NCI-H748 treated with DMSO at 0.1 percent for 48 hours (cell line): ENCODE results near the gene NCAPG2.
"Not testable (repeated sequence)": the region's sequence is repeated elsewhere in the genome, so short reads cannot be mapped to it uniquely, and the experiment has no call there.

Experiments used
- DNase-seq: peaks from one replicate; lab custom pipeline; 2025; lab: John Stamatoyannopoulos, UW

The NCAPG2 gene

GRCh38 chr7:158626289-158626688, 78.3 kb downstream of the NCAPG2 start:
- DNase-seq, result not testable (repeated sequence)

GRCh38 chr7:158623241-158623640, 81.4 kb downstream of the NCAPG2 start:
- no peak for DNase-seq

GRCh38 chr7:158620839-158621441, 83.7 kb downstream of the NCAPG2 start:
- no peak for DNase-seq

- DNase-seq, result no peak
Observed at GRCh38 chr7:158620418-158620817, 84.2 kb downstream of the NCAPG2 start.

- no peak for DNase-seq
Observed at GRCh38 chr7:158618745-158619140, 85.9 kb downstream of the NCAPG2 start.

- no peak for DNase-seq
Observed at GRCh38 chr7:158617737-158618128, 86.9 kb downstream of the NCAPG2 start.

GRCh38 chr7:158616050-158616449, 88.6 kb downstream of the NCAPG2 start:
- DNase-seq, result no peak

- no peak for DNase-seq
Observed at GRCh38 chr7:158614700-158615099, 89.9 kb downstream of the NCAPG2 start.

GRCh38 chr7:158613481-158613880, 91.1 kb downstream of the NCAPG2 start:
- DNase-seq, result no peak

GRCh38 chr7:158612546-158612945, 92.1 kb downstream of the NCAPG2 start:
- DNase-seq, result no peak

GRCh38 chr7:158611541-158611940, 93.1 kb downstream of the NCAPG2 start:
- no peak for DNase-seq

GRCh38 chr7:158609313-158609974, 95.2 kb downstream of the NCAPG2 start:
- DNase-seq, result no peak

GRCh38 chr7:158607563-158607962, 97.0 kb downstream of the NCAPG2 start:
- no peak for DNase-seq

- no peak for DNase-seq
Observed at GRCh38 chr7:158606671-158607424, 97.8 kb downstream of the NCAPG2 start.

GRCh38 chr7:158606129-158606528, 98.5 kb downstream of the NCAPG2 start:
- no peak for DNase-seq

GRCh38 chr7:158603773-158604755, 100.5 kb downstream of the NCAPG2 start:
- no peak for DNase-seq

GRCh38 chr7:158602905-158603772, 101.5 kb downstream of the NCAPG2 start:
- no peak for DNase-seq

- no peak for DNase-seq
Observed at GRCh38 chr7:158602041-158602440, 102.6 kb downstream of the NCAPG2 start.

GRCh38 chr7:158601090-158601489, 103.5 kb downstream of the NCAPG2 start:
- no peak for DNase-seq

GRCh38 chr7:158596745-158597144, 107.9 kb downstream of the NCAPG2 start:
- DNase-seq, result no peak

GRCh38 chr7:158596309-158596708, 108.3 kb downstream of the NCAPG2 start:
- DNase-seq, result no peak
